HepG2 (cell line): ENCODE measurements around the gene MGAT4C. TPM values are rescaled to one million over a fixed set of nuclear protein-coding genes. Genes with fewer than 3 reads are reported as not detected.

Experiments
- ATAC-seq: fragments of 200-7000 bp; cut with Tn5 transposase; 3 replicates; pipeline ENCODE4 v1.9.1; 2020; ENCODE audit warnings: mild to moderate bottlenecking, moderate library complexity
- BruUV-seq: library from RNA; stranded (reverse); fragments of 400-500 nt; replicated peaks from 2 replicates; lab custom pipeline; 2021; lab: Mats Ljungman, UMichigan
- CTCF ChIA-PET: fragments of 300-600 bp; formaldehyde crosslinking; extraction: SDS; loops from one replicate; lab custom pipeline; 2021; ENCODE audit warnings: low total read pairs, inconsistent platforms, low intra/inter-chr PET ratio; lab: Yijun Ruan, JAX
- POLR2A ChIA-PET: fragments of 350-600 bp; sonication (Branson Sonifier 250); formaldehyde crosslinking; loops from one replicate; lab custom pipeline; 2020; ENCODE audit warnings: antibody characterized with exemption, inconsistent platforms; lab: Yijun Ruan, JAX
- DNase-seq: peaks from one replicate; pipeline ENCODE4 v3.0.0-alpha.2; 2015; ENCODE audit warnings: low spot score
- FAIRE-seq: peaks from 3 replicates; lab custom pipeline; 2011; peaks lifted over from hg19 to GRCh38; lab: Jason Lieb, UNC
- H2AFZ ChIP-seq: one replicate; pipeline ENCODE4 v1.6.1; 2011; ENCODE audit warnings: low read length, inconsistent platforms
- H3K27ac ChIP-seq: fragments of 300-600 bp; 3 replicates; pipeline ENCODE4 v1.8.0; 2011; ENCODE audit warnings: mixed run types, mild to moderate bottlenecking, mixed read lengths, low read length, inconsistent platforms; ENCODE audit not compliant: insufficient read depth; ENCODE audit errors: extremely low read length
- H3K27me3 ChIP-seq, 2 experiments: fragments of 200-600 bp in 1 of 2; 2 replicates in 1 of 2; 3 replicates in 1 of 2; pipeline versions ENCODE4 v1.6.0 to v1.8.0; 2011; ENCODE audit warnings: low read length in 2 of 2, mild to moderate bottlenecking in 2 of 2, moderate library complexity in 2 of 2, inconsistent platforms in 1 of 2; ENCODE audit not compliant: insufficient read depth in 2 of 2, control insufficient read depth in 1 of 2
- H3K36me3 ChIP-seq, 2 experiments: fragments of 200-600 bp in 1 of 2; replicated peaks in 1 of 2; 2 replicates in 1 of 2; 3 replicates in 1 of 2; pipeline versions ENCODE4 v1.5.1 to v1.8.0; 2011; ENCODE audit warnings: low read length in 2 of 2, inconsistent platforms in 1 of 2; ENCODE audit not compliant: insufficient read depth in 2 of 2, control insufficient read depth in 1 of 2
- H3K4me1 ChIP-seq: 2 replicates; pipeline ENCODE4 v1.5.1; 2012; ENCODE audit warnings: low read length, inconsistent platforms; ENCODE audit not compliant: insufficient read depth
- H3K4me2 ChIP-seq: 2 replicates; pipeline ENCODE4 v1.6.0; 2011; ENCODE audit warnings: low read depth, low read length, inconsistent platforms
- H3K4me3 ChIP-seq, 3 experiments: fragments of 200-600 bp in 1 of 3; sonication (generic), shearing (Covaris generic) in 1 of 3; replicated peaks in 1 of 3; 2 replicates each; pipeline ENCODE4 v1.5.1; 2011 to 2016; ENCODE audit warnings: low read length in 3 of 3, inconsistent platforms in 2 of 3, low read depth in 2 of 3, mild to moderate bottlenecking in 2 of 3, control low read depth in 1 of 3, mixed read lengths in 1 of 3; ENCODE audit not compliant: insufficient read depth in 1 of 3
- H3K79me2 ChIP-seq: one replicate; pipeline ENCODE4 v1.6.1; 2011; ENCODE audit warnings: low read length, inconsistent platforms; ENCODE audit not compliant: insufficient read depth
- H3K9ac ChIP-seq: 2 replicates; pipeline ENCODE4 v1.6.0; 2011; ENCODE audit warnings: mild to moderate bottlenecking, low read depth, low read length, inconsistent platforms; ENCODE audit not compliant: insufficient read depth
- H3K9me3 ChIP-seq: 2 replicates; pipeline ENCODE4 v1.5.1; 2012; ENCODE audit warnings: mild to moderate bottlenecking, low read length
- H4K20me1 ChIP-seq: 2 replicates; pipeline ENCODE4 v1.6.0; 2011; ENCODE audit warnings: inconsistent platforms, mild to moderate bottlenecking, low read length, moderate library complexity; ENCODE audit not compliant: insufficient read depth
- ATF7 ChIP-seq, 2 experiments: fragments of 450-650 bp in 1 of 2; sonication (generic) in 1 of 2; formaldehyde crosslinking in 1 of 2; IDR thresholded peaks; 2 replicates each; pipeline versions ENCODE4 v1.4.0 to v1.6.1; 2016 to 2020; ENCODE audit warnings: antibody characterized with exemption in 1 of 2, mild to moderate bottlenecking in 1 of 2, missing genetic modification reagents in 1 of 2
- BCLAF1 ChIP-seq: fragments of 450-650 bp; IDR thresholded peaks from 2 replicates; pipeline ENCODE4 v1.6.1; 2017; ENCODE audit warnings: mild to moderate bottlenecking
- FOXC1 ChIP-seq: sonication (generic); formaldehyde crosslinking; IDR thresholded peaks from 2 replicates; pipeline ENCODE4 v1.8.0; 2022; ENCODE audit warnings: mild to moderate bottlenecking, missing genetic modification reagents, borderline replicate concordance
- HCFC1 ChIP-seq: fragments of 150-350 bp; IDR thresholded peaks from 2 replicates; pipeline ENCODE4 v1.6.1; 2014; ENCODE audit warnings: low read depth, low read length
- NFYC ChIP-seq: IDR thresholded peaks from 2 replicates; pipeline ENCODE4 v1.6.1; 2016; ENCODE audit warnings: missing genetic modification reagents, missing compliant biosample characterization
- NR2F2 ChIP-seq: IDR thresholded peaks from 2 replicates; pipeline ENCODE4 v1.6.1; 2012; ENCODE audit warnings: low read depth, inconsistent platforms, borderline replicate concordance
- TERF1 ChIP-seq: sonication (generic); formaldehyde crosslinking; IDR thresholded peaks from 2 replicates; pipeline ENCODE4 v1.8.0; 2022; ENCODE audit warnings: mild to moderate bottlenecking, missing genetic modification reagents, moderate library complexity
- U2AF2 ChIP-seq: fragments of 200-400 bp; formaldehyde crosslinking; IDR thresholded peaks from 2 replicates; pipeline ENCODE4 v1.6.1; 2017; ENCODE audit warnings: low read depth, mild to moderate bottlenecking, low read length
- ZNF143 ChIP-seq: sonication (generic); formaldehyde crosslinking; IDR thresholded peaks from 2 replicates; pipeline ENCODE4 v1.4.0; 2020; ENCODE audit warnings: missing genetic modification reagents
- ZNF232 ChIP-seq: sonication (generic); formaldehyde crosslinking; IDR thresholded peaks from 2 replicates; pipeline ENCODE4 v1.4.0; 2020; ENCODE audit warnings: missing genetic modification reagents, borderline replicate concordance
- ZNF564 ChIP-seq: sonication (generic); formaldehyde crosslinking; IDR thresholded peaks from 2 replicates; pipeline ENCODE4 v1.8.1; 2023; ENCODE audit warnings: mild to moderate bottlenecking, missing genetic modification reagents
- WGBS: methylation state at CpG from one replicate; pipeline ENCODE4 v1.1.6; 2017; ENCODE audit warnings: low lambda C conversion rate; 5-methylcytosine and 5-hydroxymethylcytosine counted together
- in situ Hi-C: cut with HindIII; loops from 2 replicates; pipeline ENCODE4 v1.10.0; 2017; ENCODE audit warnings: low pct_unique_long_range_greater_than_20kb; ENCODE audit not compliant: extremely low pct_ligation_motif_present
- intact Hi-C: fragments of 100-400 bp; cut with micrococcal nuclease; formaldehyde crosslinking; loops from one replicate; pipeline ENCODE4 v1.10.0; 2022; ENCODE audit not compliant: unreplicated experiment
- polyA plus RNA-seq, 8 experiments: library from polyadenylated mRNA; depleted of rRNA in 3 of 8; stranded (reverse) in 7 of 8; unstranded in 1 of 8; fragments of >200 nt; fragmentation: Illumina TruSeq in 4 of 8; extraction: Trizol in 4 of 8; gene quantifications; 2 replicates each; pipeline versions ENCODE4 v1.2.1 to v1.2.3, GENCODE V29; 2011 to 2016; ENCODE audit warnings: low read depth in 4 of 8, missing spikeins in 1 of 8, mixed read lengths in 1 of 8; ENCODE audit not compliant: insufficient read depth in 1 of 8
- total RNA-seq, 5 experiments: library from RNA; depleted of rRNA; stranded (reverse); fragments of >200 nt; fragmentation: Illumina TruSeq; extraction: Trizol; gene quantifications; 2 replicates each; pipeline ENCODE4 v1.2.3, GENCODE V29; 2016; ENCODE audit warnings: low read depth in 1 of 5
- TF ChIP-seq, protein P1 (sequence below): IDR thresholded peaks from 2 replicates; pipeline ENCODE4 v1.6.1; 2016; ENCODE audit warnings: mild to moderate bottlenecking

MGAT4C gene
- total and polyA plus RNA-seq, 2 of the 13 experiments (the other 11 are each of a cell fraction or from before 2014, with no cell fraction given) = not detected

DNA sequence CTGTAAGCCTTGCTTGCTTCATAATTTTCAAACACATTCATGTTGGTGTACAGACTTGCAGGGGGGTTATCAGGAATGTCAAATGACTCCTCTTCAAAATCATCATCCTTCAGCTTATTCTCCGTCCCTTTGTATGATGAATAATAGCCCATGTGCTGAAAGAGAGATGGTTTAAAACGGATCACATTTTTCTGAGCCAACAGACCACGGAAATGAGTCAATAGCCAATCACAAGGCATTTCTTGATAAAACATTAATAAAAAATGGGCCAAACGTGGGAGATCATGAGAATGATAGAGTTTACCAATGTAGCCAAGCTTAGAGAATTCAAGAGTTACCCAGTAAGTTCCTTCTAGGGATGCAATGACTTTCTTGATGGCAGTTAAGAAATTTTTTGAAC, 276.6 kb downstream of the MGAT4C start:
- no peaks in the 10 kb centered on the region for H3K9me3 ChIP-seq
- no peaks in the 10 kb centered on the region for H3K79me2 ChIP-seq
- ATAC-seq = no peak
- H3K36me3 ChIP-seq = no peaks in the 10 kb centered on the region
- no peak overlapping the region for H3K4me3 ChIP-seq
- no peak for DNase-seq
- H4K20me1 ChIP-seq = no peaks in the 10 kb centered on the region
- POLR2A ChIA-PET = no interaction called here
- no peaks in the 10 kb centered on the region for H3K27me3 ChIP-seq
- intact Hi-C loops = loop anchor here (2.0 kb wide), 1 partner anchor 219 kb away; no protein-coding TSS in a partner anchor
- TF ChIP-seq ATF7 (IDR thresholded peaks at IDR 0.05) (no peak), ATF7 (CRISPR knock-in tag; IDR thresholded peaks at IDR 0.05) (no peak), HCFC1 (no peak), NR2F2 (no peak)
- TF ChIP-seq, protein P1, sequence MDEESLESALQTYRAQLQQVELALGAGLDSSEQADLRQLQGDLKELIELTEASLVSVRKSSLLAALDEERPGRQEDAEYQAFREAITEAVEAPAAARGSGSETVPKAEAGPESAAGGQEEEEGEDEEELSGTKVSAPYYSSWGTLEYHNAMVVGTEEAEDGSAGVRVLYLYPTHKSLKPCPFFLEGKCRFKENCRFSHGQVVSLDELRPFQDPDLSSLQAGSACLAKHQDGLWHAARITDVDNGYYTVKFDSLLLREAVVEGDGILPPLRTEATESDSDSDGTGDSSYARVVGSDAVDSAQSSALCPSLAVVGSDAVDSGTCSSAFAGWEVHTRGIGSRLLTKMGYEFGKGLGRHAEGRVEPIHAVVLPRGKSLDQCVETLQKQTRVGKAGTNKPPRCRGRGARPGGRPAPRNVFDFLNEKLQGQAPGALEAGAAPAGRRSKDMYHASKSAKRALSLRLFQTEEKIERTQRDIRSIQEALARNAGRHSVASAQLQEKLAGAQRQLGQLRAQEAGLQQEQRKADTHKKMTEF (CRISPR knock-in tag) = no peak
- TF ChIP-seq, all 625 proteins: peak for 0
- H3K4me1 ChIP-seq = no peaks in the 10 kb centered on the region
- BruUV-seq = no TSS peak
- FAIRE-seq = no peak
- 2% methylated on average over 4 of the region's 4 CpGs for WGBS
- no peak overlapping the region for H3K9ac ChIP-seq
- in situ Hi-C loops = no loop called here
- H3K4me2 ChIP-seq = no peak overlapping the region
- no peak overlapping the region for H3K27ac ChIP-seq
- no peak overlapping the region for H2AFZ ChIP-seq
- CTCF ChIA-PET = no interaction called here

DNA sequence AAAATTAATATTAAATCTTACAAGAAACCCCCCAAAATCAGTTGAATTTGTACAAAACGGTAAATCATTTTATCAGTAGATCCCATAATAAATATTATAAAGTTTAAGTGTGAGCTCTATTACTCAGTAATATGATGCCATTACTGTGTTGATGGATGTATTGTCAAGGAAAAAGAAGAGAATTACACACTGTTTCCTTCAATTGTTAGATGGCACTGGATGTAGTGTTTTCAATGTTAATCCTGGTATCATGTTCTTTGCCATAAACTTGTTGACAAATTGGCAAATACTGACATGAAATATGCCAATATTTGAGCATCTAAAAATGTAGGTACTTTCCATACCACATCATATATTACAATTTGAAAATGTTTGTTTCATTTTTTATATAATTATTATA, 280.5 kb downstream of the MGAT4C start:
- ATAC-seq (no peak), FAIRE-seq (no peak), DNase-seq (no peak)
- H3K4me2 ChIP-seq = no peak overlapping the region
- H3K79me2 ChIP-seq = no peaks in the 10 kb centered on the region
- CTCF ChIA-PET = no interaction called here
- H2AFZ ChIP-seq = no peak overlapping the region
- H3K9me3 ChIP-seq = no peaks in the 10 kb centered on the region
- no peaks in the 10 kb centered on the region for H4K20me1 ChIP-seq
- TF ChIP-seq U2AF2 = no peak
- TF ChIP-seq ZNF232 (CRISPR knock-in tag) = no peak
- no peak for TF ChIP-seq NFYC (CRISPR knock-in tag)
- TF ChIP-seq BCLAF1 = no peak
- TF ChIP-seq TERF1 (CRISPR knock-in tag) = no peak
- TF ChIP-seq ZNF143 (CRISPR knock-in tag) = no peak
- TF ChIP-seq ZNF564 (CRISPR knock-in tag) = no peak
- TF ChIP-seq FOXC1 (CRISPR knock-in tag) = no peak
- POLR2A ChIA-PET = no interaction called here
- H3K4me1 ChIP-seq = no peaks in the 10 kb centered on the region
- in situ Hi-C loops = no loop called here
- no peak overlapping the region for H3K27ac ChIP-seq
- intact Hi-C loops = no loop called here
- H3K27me3 ChIP-seq = no peaks in the 10 kb centered on the region; a peak in 1 of 5 replicates
- BruUV-seq = no TSS peak
- 0% methylated on average over 1 of the region's 1 CpG for WGBS
- H3K36me3 ChIP-seq = no peaks in the 10 kb centered on the region
- H3K4me3 ChIP-seq = no peak overlapping the region
- no peak overlapping the region for H3K9ac ChIP-seq
